Right lobe of liver (tissue), 4 donors: ENCODE measurements around the gene HP1BP3.

Source experiments
- POLR2A ChIP-seq: fragments of 450-650 bp; IDR thresholded peaks from one replicate; pipeline ENCODE4 v1.6.1; 2017; ENCODE audit warnings: antibody characterized with exemption, mild to moderate bottlenecking
- TF ChIP-seq, protein P1 (sequence below), 4 donors: fragments of 200-600 bp in 3 of 4; fragments of 450-650 bp in 1 of 4; IDR thresholded peaks; one replicate each; pipeline versions ENCODE4 v1.5.1 to v1.8.0; 2016 to 2022; ENCODE audit warnings: antibody characterized with exemption in 4 of 4, mild to moderate bottlenecking in 2 of 4
- donor health status: DM: no; HTN: no; CAD: no.
- donor health status: DM: no; HTN: no; CAD: no.
- donor health status: DM: no; HTN: yes; CAD: no.

DNA sequence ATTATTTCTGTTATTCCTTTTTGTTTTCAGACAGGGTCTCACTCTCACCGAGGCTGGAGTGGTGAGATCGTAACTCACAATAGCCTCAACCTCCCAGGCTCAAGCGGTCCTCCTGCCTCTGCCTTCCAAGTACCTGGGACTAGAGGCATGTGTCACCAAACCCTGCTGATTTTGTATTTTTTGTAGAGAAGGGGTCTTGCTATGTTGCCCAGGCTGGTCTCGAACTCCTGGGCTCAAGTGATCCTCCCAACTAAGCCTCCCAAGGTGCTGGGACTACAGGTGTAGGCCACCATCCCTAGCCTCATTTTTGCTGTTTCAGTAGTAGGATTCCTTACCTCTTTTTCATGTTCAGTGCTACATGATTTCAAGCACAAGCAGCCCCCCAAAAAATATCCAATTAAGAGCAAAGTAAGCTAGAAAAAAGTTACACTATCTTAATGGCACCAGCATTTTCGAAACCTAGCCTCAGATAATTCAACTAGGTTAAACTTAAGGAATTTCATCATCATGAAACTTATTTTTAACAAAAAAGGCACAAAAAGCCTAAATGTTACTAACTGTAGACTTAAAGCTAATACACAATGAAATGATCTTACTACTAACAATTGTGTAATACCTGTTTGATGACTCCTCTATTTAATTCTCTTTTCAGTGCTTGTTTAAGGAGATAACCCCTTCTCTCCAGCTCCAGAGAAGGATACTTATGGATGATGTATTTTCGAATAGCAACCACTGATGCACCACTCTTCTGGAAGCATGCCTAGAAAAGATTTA is 16.6 kb downstream of the HP1BP3 start:
- TF ChIP-seq, protein P1, sequence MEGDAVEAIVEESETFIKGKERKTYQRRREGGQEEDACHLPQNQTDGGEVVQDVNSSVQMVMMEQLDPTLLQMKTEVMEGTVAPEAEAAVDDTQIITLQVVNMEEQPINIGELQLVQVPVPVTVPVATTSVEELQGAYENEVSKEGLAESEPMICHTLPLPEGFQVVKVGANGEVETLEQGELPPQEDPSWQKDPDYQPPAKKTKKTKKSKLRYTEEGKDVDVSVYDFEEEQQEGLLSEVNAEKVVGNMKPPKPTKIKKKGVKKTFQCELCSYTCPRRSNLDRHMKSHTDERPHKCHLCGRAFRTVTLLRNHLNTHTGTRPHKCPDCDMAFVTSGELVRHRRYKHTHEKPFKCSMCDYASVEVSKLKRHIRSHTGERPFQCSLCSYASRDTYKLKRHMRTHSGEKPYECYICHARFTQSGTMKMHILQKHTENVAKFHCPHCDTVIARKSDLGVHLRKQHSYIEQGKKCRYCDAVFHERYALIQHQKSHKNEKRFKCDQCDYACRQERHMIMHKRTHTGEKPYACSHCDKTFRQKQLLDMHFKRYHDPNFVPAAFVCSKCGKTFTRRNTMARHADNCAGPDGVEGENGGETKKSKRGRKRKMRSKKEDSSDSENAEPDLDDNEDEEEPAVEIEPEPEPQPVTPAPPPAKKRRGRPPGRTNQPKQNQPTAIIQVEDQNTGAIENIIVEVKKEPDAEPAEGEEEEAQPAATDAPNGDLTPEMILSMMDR (IDR thresholded peaks at IDR 0.05), result no peak
- TF ChIP-seq POLR2A, result no peak
